Measurements from ENCODE around the gene ATAD3B.
"Not testable (repeated sequence)": the region's sequence is repeated elsewhere in the genome, so short reads cannot be mapped to it uniquely, and the experiment has no call there.

DNA sequence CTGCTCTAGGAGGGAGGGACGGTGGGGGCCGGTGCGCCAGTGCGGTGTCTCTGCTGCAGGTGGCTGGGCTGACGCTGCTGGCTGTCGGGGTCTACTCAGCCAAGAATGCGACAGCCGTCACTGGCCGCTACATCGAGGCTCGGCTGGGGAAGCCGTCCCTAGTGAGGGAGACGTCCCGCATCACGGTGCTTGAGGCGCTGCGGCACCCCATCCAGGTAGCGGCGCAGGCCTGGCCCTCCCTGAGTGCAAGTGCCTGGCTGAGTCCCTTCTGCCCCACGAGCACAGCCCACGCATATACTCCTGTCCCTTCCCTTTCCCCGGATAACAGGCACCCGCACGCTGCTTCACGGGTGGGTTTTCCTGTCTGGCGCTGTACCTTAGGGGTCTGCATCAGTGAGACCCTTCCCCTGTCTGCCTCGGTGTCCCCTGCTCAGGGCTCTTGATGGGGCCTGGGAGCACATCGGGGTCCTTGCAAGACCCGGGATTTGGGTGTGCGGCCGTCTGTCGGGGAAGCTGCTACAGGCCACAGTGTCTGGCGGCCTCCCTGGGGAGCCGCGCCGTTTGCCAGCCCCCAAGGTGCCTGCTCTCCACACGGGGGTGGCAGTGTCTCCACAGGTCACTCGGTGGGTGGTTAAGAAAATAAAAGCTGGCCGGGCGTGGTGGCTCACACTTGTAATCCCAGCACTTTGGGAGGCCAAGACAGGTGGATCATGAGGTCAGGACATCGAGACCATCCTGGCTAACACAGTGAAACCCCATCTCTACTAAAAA is 17.1 kb upstream of the ATAD3B start:
- TF ChIP-seq, protein P1, sequence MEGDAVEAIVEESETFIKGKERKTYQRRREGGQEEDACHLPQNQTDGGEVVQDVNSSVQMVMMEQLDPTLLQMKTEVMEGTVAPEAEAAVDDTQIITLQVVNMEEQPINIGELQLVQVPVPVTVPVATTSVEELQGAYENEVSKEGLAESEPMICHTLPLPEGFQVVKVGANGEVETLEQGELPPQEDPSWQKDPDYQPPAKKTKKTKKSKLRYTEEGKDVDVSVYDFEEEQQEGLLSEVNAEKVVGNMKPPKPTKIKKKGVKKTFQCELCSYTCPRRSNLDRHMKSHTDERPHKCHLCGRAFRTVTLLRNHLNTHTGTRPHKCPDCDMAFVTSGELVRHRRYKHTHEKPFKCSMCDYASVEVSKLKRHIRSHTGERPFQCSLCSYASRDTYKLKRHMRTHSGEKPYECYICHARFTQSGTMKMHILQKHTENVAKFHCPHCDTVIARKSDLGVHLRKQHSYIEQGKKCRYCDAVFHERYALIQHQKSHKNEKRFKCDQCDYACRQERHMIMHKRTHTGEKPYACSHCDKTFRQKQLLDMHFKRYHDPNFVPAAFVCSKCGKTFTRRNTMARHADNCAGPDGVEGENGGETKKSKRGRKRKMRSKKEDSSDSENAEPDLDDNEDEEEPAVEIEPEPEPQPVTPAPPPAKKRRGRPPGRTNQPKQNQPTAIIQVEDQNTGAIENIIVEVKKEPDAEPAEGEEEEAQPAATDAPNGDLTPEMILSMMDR (IDR thresholded peaks at IDR 0.05; ENCODE audit: low read depth, low read length) = not testable (repeated sequence)
- TF ChIP-seq, protein P2, sequence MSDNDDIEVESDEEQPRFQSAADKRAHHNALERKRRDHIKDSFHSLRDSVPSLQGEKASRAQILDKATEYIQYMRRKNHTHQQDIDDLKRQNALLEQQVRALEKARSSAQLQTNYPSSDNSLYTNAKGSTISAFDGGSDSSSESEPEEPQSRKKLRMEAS (IDR thresholded peaks at IDR 0.05; ENCODE audit: low read depth, low read length) = not testable (repeated sequence)
- TF ChIP-seq POLR2A (IDR thresholded peaks at IDR 0.05; ENCODE audit: extremely low read depth, insufficient read length) = not testable (repeated sequence)

Data from NB4 (cell line).